Endothelial cell of umbilical vein (primary cell): ENCODE results near the gene EPHX1.

Experiments used
- CTCF ChIP-seq, 2 donors: IDR thresholded peaks; 1 replicate in 1 of 2; 2 replicates in 1 of 2; pipeline ENCODE4 v1.5.1; 2011; ENCODE audit warnings: low read length in 2 of 2, mild to moderate bottlenecking in 2 of 2, moderate library complexity in 2 of 2, control low read depth in 1 of 2, inconsistent platforms in 1 of 2, low read depth in 1 of 2; ENCODE audit not compliant: insufficient read depth in 1 of 2; ENCODE audit errors: extremely low read depth in 1 of 2
- EZH2 ChIP-seq: IDR thresholded peaks from 2 replicates; pipeline ENCODE4 v1.6.1; 2012; ENCODE audit warnings: borderline replicate concordance, low read depth, mild to moderate bottlenecking, moderate library complexity, low read length, inconsistent platforms; ENCODE audit not compliant: severe bottlenecking
- FOS ChIP-seq: IDR thresholded peaks from 2 replicates; pipeline ENCODE4 v1.6.1; 2011; ENCODE audit warnings: mild to moderate bottlenecking, low read length, moderate library complexity, borderline replicate concordance; ENCODE audit not compliant: insufficient read depth
- GATA2 ChIP-seq: IDR thresholded peaks from 2 replicates; pipeline ENCODE4 v1.7.0; 2011; ENCODE audit warnings: low read depth, mild to moderate bottlenecking, moderate library complexity, mixed read lengths, low read length; ENCODE audit not compliant: insufficient read length, insufficient read depth
- JUN ChIP-seq: IDR thresholded peaks from 2 replicates; pipeline ENCODE4 v1.6.1; 2011; ENCODE audit warnings: borderline replicate concordance, low read depth; ENCODE audit not compliant: insufficient read length, insufficient read depth
- MAX ChIP-seq: IDR thresholded peaks from 2 replicates; pipeline ENCODE4 v1.6.1; 2011; ENCODE audit not compliant: insufficient read depth, insufficient read length
- MYC ChIP-seq: IDR thresholded peaks from one replicate; pipeline ENCODE4 v1.6.1; 2011; ENCODE audit warnings: mild to moderate bottlenecking, low read depth, low read length
- POLR2A ChIP-seq: IDR thresholded peaks from 2 replicates; pipeline ENCODE4 v1.6.1; 2012; ENCODE audit warnings: low read depth, mild to moderate bottlenecking, control low read depth, low read length
- POLR2AphosphoS5 ChIP-seq: IDR thresholded peaks from 2 replicates; pipeline ENCODE4 v1.6.1; 2012; ENCODE audit warnings: low read depth, mild to moderate bottlenecking, control low read depth, low read length, moderate library complexity; ENCODE audit not compliant: insufficient read depth

- TF ChIP-seq GATA2: no peak
- TF ChIP-seq EZH2: no peak
- TF ChIP-seq CTCF (IDR thresholded peaks at IDR 0.05; ENCODE audit: extremely low read depth in 1 of 2, insufficient read depth in 1 of 2, low read depth in 1 of 2, low read length in 2 of 2): no peak
- TF ChIP-seq MAX: no peak
- no peak for TF ChIP-seq POLR2AphosphoS5
- no peak for TF ChIP-seq POLR2A
- TF ChIP-seq FOS: no peak
- TF ChIP-seq JUN: no peak
- TF ChIP-seq MYC: no peak
These were observed 4.5 kb downstream of the EPHX1 start for GRCh38 chr1:225814381-225814780.
